Gastrocnemius medialis (tissue), 4 donors: Measurements from ENCODE around the gene RYK. TPM values are rescaled to one million over a fixed set of nuclear protein-coding genes. Genes with fewer than 3 reads are reported as not detected.

Source experiments
- total RNA-seq, 4 donors: library from RNA; depleted of rRNA; stranded (reverse); fragments of >200 nt; gene quantifications; one replicate each; pipeline versions ENCODE4 v1.1.0 to v1.2.3, GENCODE V29; 2016

Gene RYK
- total RNA-seq, 4 donors from 2014 or later: 25.8 to 42.4 (median 35.0) TPM

Other genes with a start within 250 kb of the RYK start
- 1 to 10 TPM in 3 of 4 donors, under 1 TPM in 1; 0.07 to 2.4 (median 1.3) TPM for gene SLCO2A1, start 220.9 kb downstream of the RYK start, total RNA-seq
- 10 to 100 TPM; 17.9 to 29.9 (median 20.6) TPM for gene AMOTL2, start 123.6 kb upstream of the RYK start, total RNA-seq
- gene ANAPC13, start 235.1 kb upstream of the RYK start, total RNA-seq: 10 to 100 TPM; 32.3 to 82.2 (median 78.7) TPM
- 10 to 100 TPM; 21.4 to 23.5 (median 22.4) TPM for gene CEP63, start 235.2 kb upstream of the RYK start, total RNA-seq